Liver (tissue), 9 donors: ENCODE data around the gene TDO2. TPM values are rescaled to one million over a fixed set of nuclear protein-coding genes. Genes with fewer than 3 reads are reported as not detected.

ENCODE experiments used
- DNase-seq: peaks from one replicate; pipeline ENCODE4 v3.0.0-alpha.2; 2017; ENCODE audit warnings: low spot score
- H3K27ac ChIP-seq, 2 donors: one replicate each; pipeline ENCODE4 v1.7.0; 2013; ENCODE audit warnings: inconsistent platforms in 2 of 2, low read length in 2 of 2, control low read depth in 1 of 2, low read depth in 1 of 2, mild to moderate bottlenecking in 1 of 2
- H3K27me3 ChIP-seq, 4 donors: one replicate each; pipeline versions ENCODE4 v1.6.1 to v1.7.0; 2013; ENCODE audit warnings: low read length in 3 of 4, inconsistent platforms in 1 of 4, mild to moderate bottlenecking in 1 of 4, moderate library complexity in 1 of 4; ENCODE audit not compliant: control insufficient read depth in 4 of 4, insufficient read depth in 4 of 4
- H3K36me3 ChIP-seq, 4 donors: one replicate each; pipeline versions ENCODE4 v1.6.1 to v1.7.0; 2013; ENCODE audit warnings: low read length in 3 of 4, mild to moderate bottlenecking in 3 of 4, low read depth in 1 of 4, moderate library complexity in 1 of 4; ENCODE audit not compliant: control insufficient read depth in 4 of 4, insufficient read depth in 3 of 4
- H3K4me1 ChIP-seq, 4 donors: one replicate each; pipeline versions ENCODE4 v1.6.1 to v1.7.0; 2013; ENCODE audit warnings: low read length in 3 of 4, mild to moderate bottlenecking in 3 of 4, moderate library complexity in 1 of 4; ENCODE audit not compliant: control insufficient read depth in 4 of 4, insufficient read depth in 4 of 4
- H3K4me3 ChIP-seq, 3 donors: one replicate each; pipeline versions ENCODE4 v1.6.1 to v1.7.0; 2013; ENCODE audit warnings: low read length in 3 of 3, control low read depth in 1 of 3, low read depth in 1 of 3, mild to moderate bottlenecking in 1 of 3
- H3K9ac ChIP-seq, 2 donors: one replicate each; pipeline ENCODE4 v1.7.0; 2013; ENCODE audit warnings: low read length in 2 of 2, mild to moderate bottlenecking in 2 of 2, moderate library complexity in 2 of 2, control low read depth in 1 of 2, low read depth in 1 of 2
- H3K9me3 ChIP-seq, 4 donors: one replicate each; pipeline versions ENCODE4 v1.6.1 to v1.7.0; 2013; ENCODE audit warnings: low read length in 3 of 4; ENCODE audit not compliant: control insufficient read depth in 4 of 4
- CTCF ChIP-seq: fragments of 150-350 bp; IDR thresholded peaks from 2 replicates; pipeline ENCODE4 v1.5.1; 2017; ENCODE audit warnings: improper control_type of control experiment, low read depth, low read length; ENCODE audit not compliant: missing input control
- FOXA1 ChIP-seq: IDR thresholded peaks from 2 replicates; pipeline ENCODE4 v1.6.1; 2016; ENCODE audit warnings: antibody characterized with exemption
- GABPA ChIP-seq, 2 donors: IDR thresholded peaks in 1 of 2; conservative IDR thresholded peaks in 1 of 2; 2 replicates each; pipeline ENCODE4 v1.6.1; 2016; ENCODE audit warnings: antibody characterized with exemption in 2 of 2, mild to moderate bottlenecking in 1 of 2, moderate library complexity in 1 of 2
- HNF4A ChIP-seq, 2 donors: conservative IDR thresholded peaks; 2 replicates each; pipeline ENCODE4 v1.6.1; 2016; ENCODE audit warnings: antibody characterized with exemption in 2 of 2, mild to moderate bottlenecking in 2 of 2
- HNF4G ChIP-seq: IDR thresholded peaks from 2 replicates; pipeline ENCODE4 v1.6.1; 2016; ENCODE audit warnings: antibody characterized with exemption
- JUND ChIP-seq, 2 donors: IDR thresholded peaks; 2 replicates each; pipeline ENCODE4 v1.6.1; 2016; ENCODE audit warnings: antibody characterized with exemption in 2 of 2
- MAX ChIP-seq: IDR thresholded peaks from 2 replicates; pipeline ENCODE4 v1.6.1; 2016; ENCODE audit warnings: antibody characterized with exemption
- REST ChIP-seq: IDR thresholded peaks from 2 replicates; pipeline ENCODE4 v1.6.1; 2016; ENCODE audit warnings: antibody characterized with exemption, mild to moderate bottlenecking
- WGBS: extraction: QIAGEN DNeasy Blood & Tissue Kit; methylation state at CpG from one replicate; pipeline ENCODE4 v1.1.7; 2013; 5-methylcytosine and 5-hydroxymethylcytosine counted together
- polyA plus RNA-seq, 2 donors: library from polyadenylated mRNA; stranded (reverse) in 1 of 2; unstranded in 1 of 2; fragments of 200-250 nt in 1 of 2; fragments of >200 nt in 1 of 2; fragmentation: Nextera tagmentation in 1 of 2; extraction: Ambion mirVana in 1 of 2; gene quantifications; one replicate each; pipeline versions ENCODE4 v1.2.1 to v1.2.3, GENCODE V29; 2013 to 2015
- total RNA-seq, 2 donors: library from RNA; depleted of rRNA; stranded (reverse); fragments of >200 nt; gene quantifications; one replicate each; pipeline ENCODE4 v1.2.3, GENCODE V29; 2014
- TF ChIP-seq, protein P1 (sequence below): IDR thresholded peaks from 2 replicates; pipeline ENCODE4 v1.6.1; 2016; ENCODE audit warnings: antibody characterized with exemption
- donor health status: healthy.
- donor health status: healthy.
- donor health status: healthy.
- donor health status: healthy.
- donor health status: healthy.

TDO2 gene
- total and polyA plus RNA-seq, 4 donors = 163 to 1,057 (median 533) TPM

DNA sequence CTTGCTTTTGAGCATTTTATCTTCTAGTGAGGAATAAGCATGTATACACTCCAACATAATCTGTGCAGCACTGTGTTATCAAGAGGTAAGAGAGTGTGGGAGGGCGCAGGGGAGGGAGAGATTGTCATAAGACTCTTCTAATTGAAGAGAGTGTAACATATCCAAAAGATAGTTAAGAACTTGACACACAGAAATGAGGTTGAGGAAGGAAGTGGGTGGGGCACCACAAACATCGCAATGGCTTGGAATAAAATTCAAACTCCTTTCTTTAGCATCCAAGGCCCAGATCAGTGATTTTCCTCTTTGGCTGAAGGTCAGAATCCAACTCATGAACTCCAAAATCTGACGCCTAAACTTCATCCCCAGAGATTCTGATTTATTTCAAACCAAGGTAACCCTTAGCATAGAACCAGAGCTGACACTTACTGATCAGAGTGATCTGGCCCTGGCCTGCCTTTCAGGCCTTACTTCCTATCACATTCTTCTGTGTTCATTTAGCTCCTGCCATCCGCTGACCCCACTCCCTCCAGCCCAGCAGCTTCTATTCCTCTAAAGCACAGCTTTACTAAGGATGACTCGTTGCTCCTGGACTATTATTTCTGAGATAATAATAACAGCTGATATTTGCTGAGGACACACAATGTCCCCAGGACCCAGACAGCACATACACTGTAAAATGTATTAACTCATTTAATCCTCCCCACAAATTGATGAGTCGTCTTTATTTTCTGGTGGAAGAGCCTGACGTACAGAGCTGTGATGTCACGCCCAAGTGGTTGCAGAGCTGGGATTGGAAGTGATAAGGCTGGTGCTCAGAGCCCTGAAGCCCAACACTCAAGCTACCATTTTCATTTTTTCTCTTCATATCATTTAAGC, 60.8 kb downstream of the TDO2 start:
- 84% methylated on average over 8 of the region's 8 CpGs for WGBS
- TF ChIP-seq HNF4G (no peak), HNF4A (conservative IDR thresholded peaks at IDR 0.05) (no peak)

DNA sequence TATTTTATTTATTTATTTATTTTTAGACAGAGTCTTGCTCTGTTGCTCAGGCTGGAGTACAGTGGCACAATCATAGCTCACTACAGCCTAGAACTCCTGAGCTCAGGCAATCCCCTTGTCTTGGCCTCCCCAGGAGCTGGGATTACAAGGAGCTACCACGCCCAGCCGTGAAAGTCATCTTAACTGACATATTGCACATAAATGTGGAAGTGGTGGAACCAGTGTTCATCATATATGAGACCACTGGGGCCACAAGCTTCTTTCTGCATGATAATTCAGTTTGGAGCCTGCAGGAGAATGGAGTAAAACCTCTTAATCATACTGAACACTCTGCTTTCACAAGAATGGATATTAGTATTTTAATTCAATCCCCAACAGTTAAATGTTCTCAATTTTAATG, 62.7 kb downstream of the TDO2 start:
- Histone ChIP-seq H3K9me3 (peaks cover 0 to 2% (median 0%) of the 10 kb centered on the region in 4 donors), H3K9ac (no peak overlapping the region), H3K4me3 (no peak overlapping the region), H3K27me3 (no peaks in the 10 kb centered on the region), H3K36me3 (no peaks in the 10 kb centered on the region), H3K4me1 (no peaks in the 10 kb centered on the region), H3K27ac (no peak overlapping the region)
- TF ChIP-seq HNF4A (conservative IDR thresholded peaks at IDR 0.05) (no peak), FOXA1 (no peak), CTCF (no peak), GABPA (IDR thresholded peaks at IDR 0.05 in 1 of 2, conservative IDR thresholded peaks at IDR 0.05 in 1 of 2) (no peak), JUND (IDR thresholded peaks at IDR 0.05) (no peak), MAX (no peak), REST (no peak)
- TF ChIP-seq, protein P1, sequence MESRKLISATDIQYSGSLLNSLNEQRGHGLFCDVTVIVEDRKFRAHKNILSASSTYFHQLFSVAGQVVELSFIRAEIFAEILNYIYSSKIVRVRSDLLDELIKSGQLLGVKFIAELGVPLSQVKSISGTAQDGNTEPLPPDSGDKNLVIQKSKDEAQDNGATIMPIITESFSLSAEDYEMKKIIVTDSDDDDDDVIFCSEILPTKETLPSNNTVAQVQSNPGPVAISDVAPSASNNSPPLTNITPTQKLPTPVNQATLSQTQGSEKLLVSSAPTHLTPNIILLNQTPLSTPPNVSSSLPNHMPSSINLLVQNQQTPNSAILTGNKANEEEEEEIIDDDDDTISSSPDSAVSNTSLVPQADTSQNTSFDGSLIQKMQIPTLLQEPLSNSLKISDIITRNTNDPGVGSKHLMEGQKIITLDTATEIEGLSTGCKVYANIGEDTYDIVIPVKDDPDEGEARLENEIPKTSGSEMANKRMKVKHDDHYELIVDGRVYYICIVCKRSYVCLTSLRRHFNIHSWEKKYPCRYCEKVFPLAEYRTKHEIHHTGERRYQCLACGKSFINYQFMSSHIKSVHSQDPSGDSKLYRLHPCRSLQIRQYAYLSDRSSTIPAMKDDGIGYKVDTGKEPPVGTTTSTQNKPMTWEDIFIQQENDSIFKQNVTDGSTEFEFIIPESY = no peak
- DNase-seq = no peak
- 87% methylated on average over 2 of the region's 2 CpGs for WGBS

More for the DNA sequence above, 60.8 kb downstream of the TDO2 start:
- Histone ChIP-seq H3K4me3 (no peak overlapping the region), H3K27me3 (no peaks in the 10 kb centered on the region), H3K27ac (no peak overlapping the region), H3K36me3 (no peaks in the 10 kb centered on the region), H3K9me3 (peaks cover 0 to 2% (median 0%) of the 10 kb centered on the region in 4 donors), H3K9ac (no peak overlapping the region), H3K4me1 (no peaks in the 10 kb centered on the region)
- DNase-seq = no peak
